K562 (cell line): ENCODE measurements around the gene CARD8. TPM values are rescaled to one million over a fixed set of nuclear protein-coding genes. Genes with fewer than 3 reads are reported as not detected.
A peak's percentile ranks its signal among the peaks of the same experiment; 100 is the strongest.

Experiments used
- ARID4B ChIP-seq: sonication (generic); formaldehyde crosslinking; IDR thresholded peaks from 2 replicates; pipeline ENCODE4 v1.8.0; 2022; ENCODE audit warnings: mild to moderate bottlenecking, missing genetic modification reagents
- ASH1L ChIP-seq: fragments of 450-650 bp; IDR thresholded peaks from 2 replicates; pipeline ENCODE4 v1.6.1; 2018; ENCODE audit warnings: borderline replicate concordance, mild to moderate bottlenecking, low read depth; ENCODE audit not compliant: partially characterized antibody
- CBX2 ChIP-seq: fragments of 200-600 bp; sonication (generic); IDR thresholded peaks from one replicate; pipeline ENCODE4 v1.6.1; 2012; ENCODE audit warnings: mild to moderate bottlenecking, low read length, inconsistent platforms; ENCODE audit not compliant: insufficient read depth, poor library complexity, severe bottlenecking
- ESRRB ChIP-seq: fragments of 250-450 bp; sonication (Bioruptor Pico); IDR thresholded peaks from 2 replicates; pipeline ENCODE4 v1.5.0; 2020; ENCODE audit warnings: mild to moderate bottlenecking, moderate library complexity, borderline replicate concordance
- HDAC3 ChIP-seq: fragments of 450-650 bp; IDR thresholded peaks from 2 replicates; pipeline ENCODE4 v1.6.1; 2018; ENCODE audit warnings: borderline replicate concordance, mild to moderate bottlenecking, moderate library complexity; ENCODE audit not compliant: partially characterized antibody
- HDAC6 ChIP-seq: IDR thresholded peaks from 2 replicates; pipeline ENCODE4 v1.6.1; 2012; ENCODE audit warnings: low read depth, mild to moderate bottlenecking, control low read depth, inconsistent platforms, low read length, moderate library complexity
- MEF2D ChIP-seq: conservative IDR thresholded peaks from 2 replicates; pipeline ENCODE4 v1.6.1; 2016; ENCODE audit warnings: low read depth, missing genetic modification characterization, missing compliant biosample characterization
- MIER1 ChIP-seq: fragments of 450-650 bp; IDR thresholded peaks from 2 replicates; pipeline ENCODE4 v1.6.1; 2016; ENCODE audit warnings: antibody characterized with exemption, mild to moderate bottlenecking, low read depth
- NCOA1 ChIP-seq: fragments of 450-650 bp; IDR thresholded peaks from 2 replicates; pipeline ENCODE4 v1.6.1; 2016; ENCODE audit warnings: low read depth
- PCBP1 ChIP-seq: fragments of 200-400 bp; formaldehyde crosslinking; IDR thresholded peaks from 2 replicates; pipeline ENCODE4 v1.6.1; 2018; ENCODE audit warnings: mild to moderate bottlenecking, low read depth, low read length; ENCODE audit not compliant: poor library complexity, severe bottlenecking
- SRSF3 ChIP-seq: fragments of 200-400 bp; formaldehyde crosslinking; IDR thresholded peaks from 2 replicates; pipeline ENCODE4 v1.6.1; 2016; ENCODE audit warnings: mild to moderate bottlenecking, low read length, moderate library complexity; ENCODE audit not compliant: insufficient read depth
- THRA ChIP-seq: fragments of 450-650 bp; IDR thresholded peaks from 2 replicates; pipeline ENCODE4 v1.6.1; 2017; ENCODE audit warnings: mild to moderate bottlenecking, moderate library complexity
- THRAP3 ChIP-seq: fragments of 450-650 bp; IDR thresholded peaks from 2 replicates; pipeline ENCODE4 v1.6.1; 2016; ENCODE audit warnings: mild to moderate bottlenecking, inconsistent platforms, borderline replicate concordance
- ZNF232 ChIP-seq: sonication (generic); formaldehyde crosslinking; IDR thresholded peaks from 2 replicates; pipeline ENCODE4 v1.8.0; 2022; ENCODE audit warnings: mild to moderate bottlenecking, missing genetic modification reagents
- ZNF3 ChIP-seq: fragments of 250-450 bp; sonication (Bioruptor Pico); IDR thresholded peaks from 2 replicates; pipeline ENCODE4 v1.5.0; 2021; ENCODE audit warnings: mild to moderate bottlenecking, moderate library complexity
- ZNF41 ChIP-seq: fragments of 250-450 bp; sonication (Bioruptor Pico); conservative IDR thresholded peaks from 2 replicates; pipeline ENCODE4 v1.4.0; 2020; ENCODE audit warnings: mild to moderate bottlenecking
- ZNF507 ChIP-seq: conservative IDR thresholded peaks from 2 replicates; pipeline ENCODE4 v1.6.1; 2017; ENCODE audit warnings: missing genetic modification characterization, missing compliant biosample characterization
- polyA plus RNA-seq, 8 experiments: library from polyadenylated mRNA; depleted of rRNA in 4 of 8; stranded (reverse) in 5 of 8; unstranded in 3 of 8; fragments of >200 nt; fragmentation: Nextera tagmentation in 2 of 8; fragmentation: Illumina TruSeq in 1 of 8; extraction: Ambion mirVana in 2 of 8; extraction: Trizol in 1 of 8; gene quantifications; 2 replicates each; pipeline versions ENCODE4 v1.2.1 to v1.2.3, GENCODE V29; 2011 to 2014; ENCODE audit warnings: inconsistent platforms in 1 of 8, missing spikeins in 1 of 8
- total RNA-seq, 7 experiments: library from RNA; depleted of rRNA in 6 of 7; stranded (reverse); fragments of >200 nt in 6 of 7; fragmentation: Illumina TruSeq in 2 of 7; extraction: Trizol in 2 of 7; gene quantifications; 2 replicates each; pipeline versions ENCODE4 v1.2.1 to v1.2.3, GENCODE V29; 2011 to 2021; ENCODE audit warnings: low replicate concordance in 1 of 7
- TF ChIP-seq, protein P1 (sequence below): fragments of 450-650 bp; formaldehyde crosslinking; IDR thresholded peaks from 2 replicates; pipeline ENCODE4 v1.4.0; 2022; ENCODE audit warnings: missing genetic modification characterization

Gene CARD8
- total and polyA plus RNA-seq, 9 of the 15 experiments (the other 6 are each of a cell fraction or from before 2014, with no cell fraction given): 11.5 to 26.4 (median 20.8) TPM

- TF ChIP-seq MIER1 (peak; percentile 63; the same call in 1 of the 2 replicates), HDAC3 (peak; percentile 49), PCBP1 (no peak), SRSF3 (no peak), ZNF507 (tag) (no peak), MEF2D (tag) (peak; percentile 73), NCOA1 (peak; percentile 98), THRAP3 (no peak), HDAC6 (no peak), ZNF41 (CRISPR knock-in tag) (peak; percentile 52; the same call in 1 of the 2 replicates), ESRRB (CRISPR knock-in tag) (no peak), ASH1L (peak; percentile 42), ARID4B (no peak), ZNF3 (CRISPR knock-in tag) (no peak), THRA (no peak), CBX2 (no peak), ZNF232 (no peak)
- TF ChIP-seq, protein P1, sequence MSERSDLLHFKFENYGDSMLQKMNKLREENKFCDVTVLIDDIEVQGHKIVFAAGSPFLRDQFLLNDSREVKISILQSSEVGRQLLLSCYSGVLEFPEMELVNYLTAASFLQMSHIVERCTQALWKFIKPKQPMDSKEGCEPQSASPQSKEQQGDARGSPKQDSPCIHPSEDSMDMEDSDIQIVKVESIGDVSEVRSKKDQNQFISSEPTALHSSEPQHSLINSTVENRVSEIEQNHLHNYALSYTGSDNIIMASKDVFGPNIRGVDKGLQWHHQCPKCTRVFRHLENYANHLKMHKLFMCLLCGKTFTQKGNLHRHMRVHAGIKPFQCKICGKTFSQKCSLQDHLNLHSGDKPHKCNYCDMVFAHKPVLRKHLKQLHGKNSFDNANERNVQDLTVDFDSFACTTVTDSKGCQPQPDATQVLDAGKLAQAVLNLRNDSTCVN (CRISPR knock-in tag): peak; percentile 39; the same call in 1 of the 2 replicates
These were observed at the start of gene CARD8 (continued) for GRCh38 chr19:48255376-48256303.
